H1 (cell line): Measurements from ENCODE around the gene FHAD1. TPM values are rescaled to one million over a fixed set of nuclear protein-coding genes. Genes with fewer than 3 reads are reported as not detected.

Source experiments
- CTCF ChIA-PET: fragments of 300-600 bp; sonication (Branson Sonifier 250); formaldehyde crosslinking; loops from one replicate; lab custom pipeline; 2021; ENCODE audit not compliant: partially characterized antibody; lab: Charles Lee
- POLR2A ChIA-PET: fragments of 300-600 bp; sonication (Branson Sonifier 250); formaldehyde crosslinking; loops from one replicate; lab custom pipeline; 2021; ENCODE audit warnings: inconsistent platforms; ENCODE audit not compliant: partially characterized antibody; lab: Charles Lee
- DNase-seq, 2 experiments: peaks; one replicate each; pipeline versions ENCODE4 v3.0.0 to v3.0.0-alpha.2; 2010 to 2022; ENCODE audit warnings: low spot score in 2 of 2, low read depth in 1 of 2, mixed read lengths in 1 of 2
- FAIRE-seq: peaks from 2 replicates; lab custom pipeline; 2011; peaks lifted over from hg19 to GRCh38; lab: Jason Lieb, UNC
- H2AFZ ChIP-seq: 2 replicates; pipeline ENCODE4 v1.8.1; 2012; ENCODE audit warnings: low read length, inconsistent platforms
- H2AK5ac ChIP-seq: 2 replicates; pipeline ENCODE4 v1.6.1; 2013; ENCODE audit warnings: low read depth, low read length
- H2BK120ac ChIP-seq: replicated peaks from 2 replicates; pipeline ENCODE3; 2013; ENCODE audit warnings: low read depth, low read length, inconsistent platforms
- H2BK12ac ChIP-seq: 2 replicates; pipeline ENCODE4 v1.6.1; 2013; ENCODE audit warnings: low read depth, low read length
- H2BK15ac ChIP-seq: 2 replicates; pipeline ENCODE4 v1.6.1; 2013; ENCODE audit warnings: low read length
- H2BK20ac ChIP-seq: 2 replicates; pipeline ENCODE4 v1.6.1; 2013; ENCODE audit warnings: low read length
- H2BK5ac ChIP-seq: 2 replicates; pipeline ENCODE4 v1.6.1; 2013; ENCODE audit warnings: low read depth, low read length
- H3K14ac ChIP-seq: 2 replicates; pipeline ENCODE4 v1.6.1; 2013; ENCODE audit warnings: inconsistent platforms; ENCODE audit not compliant: insufficient read length
- H3K18ac ChIP-seq: 2 replicates; pipeline ENCODE4 v1.6.1; 2013; ENCODE audit warnings: low read length; ENCODE audit errors: extremely low read depth
- H3K23ac ChIP-seq: 2 replicates; pipeline ENCODE4 v1.6.1; 2013; ENCODE audit warnings: inconsistent platforms; ENCODE audit not compliant: insufficient read length
- H3K23me2 ChIP-seq: 2 replicates; pipeline ENCODE4 v1.6.1; 2013; ENCODE audit warnings: low read depth, low read length
- H3K27ac ChIP-seq: 2 replicates; pipeline ENCODE4 v1.6.1; 2011; ENCODE audit warnings: low read depth, low read length, inconsistent platforms
- H3K27me3 ChIP-seq, 4 experiments: replicated peaks in 1 of 4; 1 replicate in 1 of 4; 2 replicates in 3 of 4; pipeline versions ENCODE4 v1.6.1 to v1.8.1; 2011 to 2013; ENCODE audit warnings: low read length in 3 of 4, mild to moderate bottlenecking in 3 of 4, inconsistent platforms in 2 of 4, mixed read lengths in 2 of 4, moderate library complexity in 1 of 4; ENCODE audit not compliant: control insufficient read depth in 3 of 4, insufficient read depth in 3 of 4; ENCODE audit errors: extremely low read depth in 1 of 4
- H3K36me3 ChIP-seq, 4 experiments: 2 replicates each; pipeline versions ENCODE4 v1.6.1 to v1.8.1; 2011 to 2013; ENCODE audit warnings: mild to moderate bottlenecking in 4 of 4, low read length in 3 of 4, moderate library complexity in 2 of 4, control low read depth in 1 of 4, inconsistent platforms in 1 of 4; ENCODE audit not compliant: insufficient read depth in 4 of 4, control insufficient read depth in 2 of 4
- H3K4ac ChIP-seq: replicated peaks from 2 replicates; pipeline ENCODE3; 2013; ENCODE audit warnings: low read length, low read depth, mixed read lengths, inconsistent platforms; ENCODE audit not compliant: insufficient read length
- H3K4me1 ChIP-seq, 4 experiments: replicated peaks in 1 of 4; 1 replicate in 1 of 4; 2 replicates in 3 of 4; pipeline versions ENCODE4 v1.6.1 to v1.8.1; 2011 to 2013; ENCODE audit warnings: low read length in 3 of 4, inconsistent platforms in 2 of 4, mixed read lengths in 1 of 4; ENCODE audit not compliant: insufficient read depth in 4 of 4, control insufficient read depth in 3 of 4
- H3K4me2 ChIP-seq, 2 experiments: 2 replicates each; pipeline versions ENCODE4 v1.6.1 to v1.8.1; 2011 to 2013; ENCODE audit warnings: low read depth in 2 of 2, low read length in 2 of 2, control low read depth in 1 of 2, inconsistent platforms in 1 of 2, mild to moderate bottlenecking in 1 of 2; ENCODE audit not compliant: insufficient read depth in 1 of 2
- H3K4me3 ChIP-seq, 4 experiments: fragments of 200-600, 300-600 bp in 1 of 4; sonication (generic), shearing (Covaris generic), sonication (Bioruptor Twin) in 1 of 4; 2 replicates each; pipeline versions ENCODE4 v1.5.1 to v1.8.1; 2011 to 2016; ENCODE audit warnings: low read length in 4 of 4, low read depth in 3 of 4, control low read depth in 2 of 4, inconsistent platforms in 2 of 4, mild to moderate bottlenecking in 2 of 4, mixed read lengths in 1 of 4, moderate library complexity in 1 of 4; ENCODE audit not compliant: insufficient read depth in 2 of 4; ENCODE audit errors: extremely low read depth in 1 of 4
- H3K56ac ChIP-seq: replicated peaks from 2 replicates; pipeline ENCODE3; 2013; ENCODE audit warnings: low read depth, mild to moderate bottlenecking, mixed read lengths, low read length, inconsistent platforms; ENCODE audit not compliant: insufficient read length
- H3K79me1 ChIP-seq: 2 replicates; pipeline ENCODE4 v1.6.1; 2013; ENCODE audit warnings: low read depth, low read length, control low read depth
- H3K79me2 ChIP-seq, 2 experiments: 2 replicates each; pipeline versions ENCODE4 v1.6.1 to v1.8.1; 2012 to 2013; ENCODE audit warnings: low read length in 2 of 2, mild to moderate bottlenecking in 2 of 2, inconsistent platforms in 1 of 2; ENCODE audit not compliant: insufficient read depth in 2 of 2, control insufficient read depth in 1 of 2
- H3K9ac ChIP-seq, 4 experiments: replicated peaks in 1 of 4; 1 replicate in 1 of 4; 2 replicates in 3 of 4; pipeline versions ENCODE4 v1.6.1 to v1.8.1; 2011 to 2013; ENCODE audit warnings: low read depth in 3 of 4, low read length in 3 of 4, control low read depth in 2 of 4, mild to moderate bottlenecking in 2 of 4, moderate library complexity in 2 of 4, inconsistent platforms in 1 of 4; ENCODE audit errors: extremely low read depth in 1 of 4
- H3K9me3 ChIP-seq, 2 experiments: 2 replicates each; pipeline versions ENCODE4 v1.6.1 to v1.8.1; 2012 to 2013; ENCODE audit warnings: mild to moderate bottlenecking in 2 of 2, moderate library complexity in 2 of 2, control low read depth in 1 of 2, inconsistent platforms in 1 of 2, low read depth in 1 of 2, low read length in 1 of 2, mixed read lengths in 1 of 2; ENCODE audit not compliant: insufficient read depth in 2 of 2
- H4K20me1 ChIP-seq, 2 experiments: replicated peaks in 1 of 2; 2 replicates each; pipeline versions ENCODE3 to v1.8.1; 2011 to 2013; ENCODE audit warnings: inconsistent platforms in 2 of 2, low read length in 2 of 2, mild to moderate bottlenecking in 1 of 2; ENCODE audit not compliant: insufficient read depth in 2 of 2, control insufficient read depth in 1 of 2
- H4K5ac ChIP-seq: 2 replicates; pipeline ENCODE4 v1.6.1; 2013; ENCODE audit warnings: low read length, low read depth, mixed read lengths, inconsistent platforms; ENCODE audit not compliant: insufficient read length
- H4K8ac ChIP-seq: 2 replicates; pipeline ENCODE4 v1.8.0; 2013; ENCODE audit warnings: mild to moderate bottlenecking, moderate library complexity, low read length, inconsistent platforms; ENCODE audit not compliant: insufficient read depth; ENCODE audit errors: extremely low read depth
- H4K91ac ChIP-seq: replicated peaks from 2 replicates; pipeline ENCODE3; 2013; ENCODE audit warnings: low read length, mixed read lengths, inconsistent platforms; ENCODE audit not compliant: insufficient read length
- BCL11A ChIP-seq, 2 experiments: IDR thresholded peaks; one replicate each; pipeline ENCODE4 v1.6.1; 2011; ENCODE audit warnings: low read depth in 2 of 2, low read length in 2 of 2, mild to moderate bottlenecking in 2 of 2
- KDM5A ChIP-seq: fragments of 200-600 bp; IDR thresholded peaks from 2 replicates; pipeline ENCODE4 v1.7.1; 2012; ENCODE audit warnings: mild to moderate bottlenecking, low read length, inconsistent platforms, mixed read lengths
- WGBS, 2 experiments: shearing (Covaris generic) in 1 of 2; methylation state at CpG; one replicate each; pipeline versions ENCODE4 v1.1.6 to v1.1.7; 2013 to 2015; ENCODE audit warnings: low lambda C conversion rate in 2 of 2, mixed read lengths in 2 of 2, inconsistent platforms in 1 of 2, low coverage in 1 of 2, missing lambda C conversion rate in 1 of 2; ENCODE audit not compliant: insufficient replicate concordance in 2 of 2, insufficient coverage in 1 of 2, insufficient read length in 1 of 2; ENCODE audit errors: extremely low coverage in 1 of 2, missing lambda C conversion rate in 1 of 2; 5-methylcytosine and 5-hydroxymethylcytosine counted together
- polyA plus RNA-seq, 7 experiments: library from polyadenylated mRNA; depleted of rRNA in 3 of 7; stranded (reverse) in 5 of 7; unstranded in 2 of 7; fragments of >200 nt in 5 of 7; fragments of 200-250 nt in 2 of 7; gene quantifications; 1 replicate in 5 of 7; 2 replicates in 1 of 7; 4 replicates in 1 of 7; pipeline versions ENCODE4 v1.2.1 to v1.2.3, GENCODE V29; 2011 to 2013; ENCODE audit warnings: missing spikeins in 2 of 7, mixed read lengths in 2 of 7
- total RNA-seq: library from RNA; stranded (reverse); fragmentation: NEBNext Ultra II Directional; extraction: Animal tissue kit (Norgen Biotek cat#: 25700); gene quantifications from 2 replicates; pipeline ENCODE4 v1.2.1, GENCODE V29; 2021

Gene FHAD1
- total and polyA plus RNA-seq, 2 of the 8 experiments (the other 6 are each of a cell fraction or from before 2014, with no cell fraction given), result 0.39 to 0.69 TPM

DNA sequence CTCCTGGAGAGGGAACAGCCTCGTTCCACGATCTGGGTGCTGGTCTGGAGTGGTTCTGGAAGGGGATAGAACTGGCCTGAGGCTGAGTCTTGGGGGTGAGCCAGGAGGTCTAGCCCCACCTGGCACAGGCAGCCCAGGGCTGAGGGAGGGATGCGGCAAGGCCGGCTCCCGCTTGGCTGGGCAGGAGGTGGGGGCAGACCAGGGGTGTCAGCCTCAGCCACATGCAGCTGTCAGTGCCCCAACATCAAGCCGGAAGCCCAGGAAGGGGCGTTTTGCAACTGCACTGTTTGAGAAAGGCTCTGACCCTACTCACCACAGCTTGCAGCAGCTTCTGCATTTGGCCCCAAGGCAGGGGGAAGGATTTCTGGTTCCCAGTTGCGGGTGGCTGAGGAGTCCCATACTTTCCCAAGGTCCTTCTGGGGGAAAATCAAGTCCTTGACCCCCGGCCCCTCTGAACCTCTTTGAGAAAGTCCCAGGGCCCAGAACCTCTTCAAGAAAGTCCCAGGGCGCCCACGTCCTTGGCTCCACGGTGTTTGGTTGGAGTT, 164.6 kb downstream of the FHAD1 start:
- no peaks in the 10 kb centered on the region; the same call in 1 of the 2 replicates for H3K79me1 ChIP-seq

More for the DNA sequence above, 164.6 kb downstream of the FHAD1 start:
- Histone ChIP-seq H3K56ac (no peak overlapping the region), H2AK5ac (no peak overlapping the region), H3K23ac (no peak overlapping the region), H3K4me2 (peak overlapping the region in 1 of 2 experiments; percentile 93; a peak in 1 of 4 replicates), H4K20me1 (peaks cover 2 to 7% of the 10 kb centered on the region in 2 experiments), H3K9ac (no peak overlapping the region), H3K27me3 (peaks cover 0 to 19% (median 14%) of the 10 kb centered on the region in 4 experiments; a peak in 6 of 7 replicates), H3K27ac (no peak overlapping the region), H3K4me1 (peaks cover 0 to 23% (median 4%) of the 10 kb centered on the region in 4 experiments; a peak in 6 of 7 replicates), H3K79me2 (no peaks in the 10 kb centered on the region), H3K18ac (no peak overlapping the region), H2BK5ac (no peak overlapping the region), H3K14ac (no peak overlapping the region), H3K36me3 (no peaks in the 10 kb centered on the region), H2BK15ac (no peak overlapping the region), H4K91ac (no peak overlapping the region), H3K23me2 (peaks cover 8% of the 10 kb centered on the region), H3K9me3 (no peaks in the 10 kb centered on the region), H2BK12ac (no peak overlapping the region), H2BK20ac (no peak overlapping the region), H3K4ac (no peak overlapping the region), H4K5ac (no peak overlapping the region), H2AFZ (no peak overlapping the region), H4K8ac (no peak overlapping the region; the same call in 1 of the 2 replicates), H2BK120ac (no peak overlapping the region), H3K4me3 (no peak overlapping the region)
- ChIA-PET POLR2A (interaction anchor here (1.7 kb wide), 1 partner anchor 12 kb away, joined by 5 read pairs; no protein-coding TSS in a partner anchor), CTCF (interaction anchor here (1.0 to 3.3 kb wide), 5 partner anchors 9 to 89 kb away, joined by 3 to 15 read pairs (median 4); no protein-coding TSS in a partner anchor)
- DNase-seq (no peak), FAIRE-seq (no peak)
- 88% methylated on average over 12 of the region's 12 CpGs; no CpG with 5 or more reads in 1 of the 2 experiments for WGBS, 2 experiments
- no peak for TF ChIP-seq BCL11A (IDR thresholded peaks at IDR 0.05; ENCODE audit: low read depth in 2 of 2, low read length in 2 of 2)
- no peak for TF ChIP-seq KDM5A
